GM18868 (cell line): ENCODE measurements around the gene RDH14.

Experiments
- ATAC-seq: cut with Tn5 transposase; IDR thresholded peaks from one replicate; pipeline ENCODE4 v1.9.1; 2021; ENCODE audit warnings: mild to moderate bottlenecking, moderate library complexity; ENCODE audit not compliant: unreplicated experiment

The RDH14 gene

DNA sequence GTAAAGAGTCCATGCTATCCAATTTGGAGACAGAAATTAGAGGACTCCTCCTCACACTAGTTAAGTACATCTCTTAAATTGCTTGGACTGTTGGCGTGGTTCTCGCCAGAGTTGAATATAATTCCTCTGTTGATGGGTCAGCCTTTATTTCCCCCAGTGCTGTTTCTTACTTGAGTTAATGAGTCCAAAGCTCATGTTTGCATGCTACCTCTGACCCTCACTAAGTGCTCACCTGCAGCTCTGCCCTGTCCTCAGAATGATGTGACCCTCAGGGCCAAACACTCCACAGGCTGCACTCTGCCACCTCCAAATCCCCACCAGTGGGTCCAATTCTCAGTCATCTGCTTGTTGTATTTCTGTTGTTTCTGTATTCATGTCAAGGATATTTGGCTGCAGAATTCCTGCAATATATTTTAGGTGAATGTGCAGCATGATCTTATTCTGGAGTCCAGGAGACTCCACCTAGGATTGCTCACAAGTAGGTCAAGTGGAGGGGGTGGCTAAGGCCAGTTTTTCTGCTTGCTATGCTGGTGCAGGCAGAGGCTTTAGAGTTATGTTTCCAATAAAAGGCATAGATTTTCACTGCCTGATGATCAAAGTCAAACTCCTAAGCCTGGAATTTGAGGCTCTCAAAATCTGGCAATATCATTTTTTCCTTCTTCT, 37.8 kb downstream of the RDH14 start:
- ATAC-seq: no peak

DNA sequence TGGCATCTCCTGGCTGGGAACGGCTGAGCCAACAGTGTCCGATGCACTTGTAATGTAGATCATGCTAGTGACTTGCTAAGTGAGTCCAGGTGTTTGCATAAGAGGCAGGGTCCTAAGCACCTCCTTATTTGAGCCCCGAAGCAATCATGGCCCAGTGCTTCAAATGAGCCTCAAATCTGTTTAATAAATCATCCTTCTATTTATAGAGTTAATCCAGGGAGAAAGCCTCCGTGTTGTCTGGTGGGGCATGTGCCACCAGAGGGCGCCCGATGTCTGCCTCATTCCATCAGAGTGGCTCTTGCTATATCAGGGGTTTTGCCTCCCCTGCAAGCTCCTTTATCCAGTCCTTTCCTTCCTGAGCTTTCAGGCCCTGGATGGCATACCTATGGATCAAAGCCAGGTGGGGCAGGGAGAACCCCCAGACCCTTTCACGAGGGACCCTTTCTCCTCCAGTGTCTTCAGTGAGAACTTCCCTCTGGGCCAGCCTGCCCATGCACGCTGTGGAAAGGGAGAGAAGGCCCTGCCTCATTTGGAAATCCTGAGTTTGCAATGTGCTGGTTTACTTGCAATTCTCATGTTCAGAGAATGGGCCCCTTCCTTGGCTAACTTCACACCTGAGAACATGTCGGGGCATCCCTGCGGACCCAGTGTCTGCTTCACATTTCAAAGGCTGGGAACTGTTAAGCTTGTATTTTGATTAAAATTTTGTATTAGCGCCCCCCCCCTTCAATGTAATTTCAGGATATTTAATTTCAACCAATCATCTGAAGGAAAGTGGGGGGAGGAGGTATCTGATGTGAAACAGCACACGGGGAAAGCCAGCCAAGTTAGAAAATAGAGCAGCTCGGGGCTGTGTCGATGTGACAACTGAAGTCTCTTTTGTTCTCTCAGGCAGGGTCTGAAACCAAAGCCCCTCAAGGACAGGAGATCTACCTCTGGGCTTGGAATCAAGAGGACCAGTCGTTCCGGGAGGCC, 39.7 kb downstream of the RDH14 start:
- peak; percentile 87 for ATAC-seq

DNA sequence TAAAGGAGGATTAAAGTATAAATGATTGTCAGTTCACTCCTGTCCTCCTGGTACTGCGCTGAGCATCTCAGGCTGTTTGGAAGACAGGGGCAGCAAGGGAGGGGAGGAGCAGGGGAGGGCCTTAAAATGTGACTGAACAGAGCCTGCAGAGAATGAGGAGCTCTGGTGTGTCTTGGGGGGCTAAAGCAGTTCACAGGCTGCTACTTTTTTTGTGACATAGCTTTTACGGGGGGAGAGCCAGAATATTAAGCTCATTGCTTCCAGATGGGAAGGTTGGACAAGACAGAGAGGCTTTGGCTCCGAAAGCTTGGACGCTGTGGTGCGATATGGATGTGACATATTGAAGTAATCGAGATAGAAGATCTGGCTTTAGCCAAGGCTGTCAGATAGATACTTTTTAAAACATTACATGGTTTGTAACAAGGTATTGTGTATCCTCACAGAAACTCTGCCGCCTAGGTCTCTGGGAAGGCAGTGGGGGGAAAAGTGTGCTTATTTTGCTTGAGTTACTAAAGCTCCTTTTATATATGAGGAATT, 40.5 kb downstream of the RDH14 start:
- ATAC-seq: no peak

DNA sequence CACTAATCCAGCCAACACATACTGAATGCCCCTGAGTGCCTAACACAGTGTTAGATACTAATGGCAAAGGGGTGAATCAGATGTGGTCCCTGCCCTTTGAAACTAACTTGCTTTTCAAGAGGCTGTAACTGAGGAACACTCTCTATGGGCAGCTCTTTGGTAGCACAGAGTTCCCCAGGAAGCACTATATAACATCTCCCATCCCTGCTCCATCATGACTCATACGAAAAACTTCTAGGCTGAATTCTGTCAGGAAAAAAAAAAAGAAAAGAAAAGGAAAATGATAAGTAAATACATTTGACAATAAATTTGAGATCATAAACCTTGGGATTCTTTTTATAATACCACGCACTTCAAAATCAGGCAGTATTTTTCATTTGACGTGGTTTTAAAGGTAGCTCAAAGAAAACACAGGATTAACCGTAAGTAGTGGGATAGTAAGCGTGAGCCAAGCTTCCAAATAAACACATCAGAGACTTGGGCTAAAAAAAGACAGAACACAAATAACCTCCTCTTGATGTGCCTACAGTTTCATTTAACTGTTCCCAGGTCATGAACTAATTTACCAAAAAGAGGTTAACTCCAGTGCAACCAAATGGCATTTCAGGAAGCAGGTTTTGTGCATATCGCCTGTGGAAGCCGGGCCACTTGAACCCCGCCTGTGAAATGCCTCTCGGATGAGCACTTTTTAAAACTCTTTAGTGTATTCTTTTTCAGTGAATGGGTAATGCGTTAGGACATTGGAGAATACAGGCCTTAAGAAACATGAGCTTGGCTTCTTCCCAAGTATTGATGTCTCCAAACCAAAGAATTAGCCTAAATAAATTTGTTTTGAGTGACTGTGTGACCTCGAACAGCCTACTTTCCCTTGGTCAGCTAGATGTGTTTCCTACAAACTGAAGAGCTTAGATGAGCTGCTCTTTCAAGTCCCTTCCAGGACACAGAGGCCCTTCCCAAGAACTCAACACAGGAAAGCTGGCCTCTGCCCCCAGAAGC, 42.0 kb downstream of the RDH14 start:
- ATAC-seq: no peak

DNA sequence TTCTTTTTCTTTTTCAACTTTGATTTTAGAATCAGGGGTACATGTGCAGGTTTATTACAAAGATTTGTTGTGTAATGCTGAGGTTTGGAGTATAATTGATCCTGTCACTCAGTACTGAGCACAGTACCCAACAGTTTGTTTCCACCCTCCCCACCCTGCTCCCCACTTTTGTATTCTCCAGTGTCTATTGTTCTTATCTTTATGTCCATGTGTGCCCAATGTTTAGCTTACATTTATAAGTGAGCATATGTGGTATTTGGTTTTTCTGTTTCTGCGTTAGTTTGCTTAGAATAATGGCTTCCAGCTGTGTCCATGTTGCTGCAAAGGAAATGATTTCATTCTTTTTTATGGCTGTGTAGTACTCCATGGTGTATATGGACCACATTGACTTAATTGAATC, 43.1 kb downstream of the RDH14 start:
- no peak for ATAC-seq

DNA sequence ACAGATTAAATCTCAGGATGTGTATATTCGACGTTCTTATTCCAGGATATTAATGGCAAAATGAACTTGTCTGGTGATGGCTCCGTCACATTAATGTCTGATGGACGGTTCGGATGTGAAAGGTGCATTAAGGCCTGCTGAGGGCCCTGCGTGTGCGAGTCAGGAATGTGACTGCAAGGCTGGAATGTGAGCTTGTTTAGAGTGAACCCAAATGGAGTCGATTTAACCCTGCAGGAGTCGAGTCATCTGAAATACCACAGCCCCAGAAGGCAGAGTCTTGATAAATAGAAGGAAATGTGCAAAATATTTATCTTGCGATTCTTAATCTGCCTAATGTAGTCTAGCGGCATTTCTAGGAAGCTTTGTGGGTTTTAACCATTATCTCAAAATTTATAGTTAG, 44.3 kb downstream of the RDH14 start:
- no peak for ATAC-seq

DNA sequence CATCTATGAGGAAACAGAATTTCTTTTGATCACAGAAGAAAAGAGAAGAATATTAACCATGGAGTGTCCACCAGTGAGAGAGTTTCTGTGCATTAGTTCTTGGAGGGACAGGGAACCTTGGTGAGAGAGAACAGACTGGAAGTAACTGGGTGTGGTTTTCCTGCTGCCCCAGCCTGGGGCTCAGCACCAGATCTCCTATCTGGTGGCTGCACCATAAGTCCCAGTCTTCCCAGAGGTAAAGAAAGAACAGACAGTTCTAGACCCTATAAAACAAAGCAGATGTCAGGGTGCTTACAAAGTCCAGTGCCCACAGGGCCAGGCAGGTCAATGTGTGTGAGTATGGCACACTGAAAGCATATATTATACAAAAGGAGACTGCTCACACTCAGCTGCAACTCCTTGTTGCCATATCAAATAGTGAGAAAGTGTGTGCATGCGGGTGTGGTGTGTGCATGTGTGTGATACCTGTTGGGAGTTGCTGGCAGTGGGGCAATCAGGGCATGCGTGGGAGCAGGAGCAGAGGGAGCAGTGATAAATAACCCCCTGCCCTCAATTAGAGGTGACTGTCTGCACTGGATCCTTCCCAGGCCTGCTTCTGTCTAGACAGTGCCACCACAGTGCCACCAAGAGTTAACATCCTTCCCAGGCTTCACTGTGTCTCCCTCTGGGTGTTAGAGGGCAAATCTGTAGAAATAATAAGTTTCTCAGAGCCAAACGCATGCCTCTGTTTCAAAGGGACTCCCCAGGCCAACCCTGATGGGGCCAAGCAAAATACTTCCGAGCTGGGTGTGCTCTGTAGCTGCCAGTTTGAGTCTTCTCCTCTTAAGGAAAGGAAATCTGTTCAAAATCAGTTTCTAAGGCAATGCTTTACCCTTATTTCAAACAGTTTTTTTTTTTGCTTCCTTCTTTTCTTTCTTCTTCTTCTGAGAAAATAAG, 45.7 kb downstream of the RDH14 start:
- ATAC-seq: no peak

DNA sequence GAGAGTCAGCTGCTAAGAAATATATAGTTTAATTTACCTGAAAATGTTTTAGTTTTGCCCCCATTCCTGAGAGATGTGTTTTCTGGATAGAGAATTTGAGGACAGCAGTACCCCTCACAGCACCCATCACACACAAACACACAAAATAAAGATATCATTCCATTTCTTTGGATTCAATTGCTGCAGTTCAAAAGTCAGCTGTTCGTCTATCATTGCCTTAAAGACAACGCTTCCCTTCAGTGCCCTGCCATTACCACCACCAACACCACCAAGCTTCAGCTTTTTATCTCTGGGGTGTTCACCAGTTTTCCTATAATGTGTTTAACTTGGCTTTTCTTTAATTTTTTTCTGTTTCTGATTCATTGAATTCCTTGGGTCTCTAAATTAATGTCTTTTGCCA, 49.7 kb downstream of the RDH14 start:
- ATAC-seq: no peak

DNA sequence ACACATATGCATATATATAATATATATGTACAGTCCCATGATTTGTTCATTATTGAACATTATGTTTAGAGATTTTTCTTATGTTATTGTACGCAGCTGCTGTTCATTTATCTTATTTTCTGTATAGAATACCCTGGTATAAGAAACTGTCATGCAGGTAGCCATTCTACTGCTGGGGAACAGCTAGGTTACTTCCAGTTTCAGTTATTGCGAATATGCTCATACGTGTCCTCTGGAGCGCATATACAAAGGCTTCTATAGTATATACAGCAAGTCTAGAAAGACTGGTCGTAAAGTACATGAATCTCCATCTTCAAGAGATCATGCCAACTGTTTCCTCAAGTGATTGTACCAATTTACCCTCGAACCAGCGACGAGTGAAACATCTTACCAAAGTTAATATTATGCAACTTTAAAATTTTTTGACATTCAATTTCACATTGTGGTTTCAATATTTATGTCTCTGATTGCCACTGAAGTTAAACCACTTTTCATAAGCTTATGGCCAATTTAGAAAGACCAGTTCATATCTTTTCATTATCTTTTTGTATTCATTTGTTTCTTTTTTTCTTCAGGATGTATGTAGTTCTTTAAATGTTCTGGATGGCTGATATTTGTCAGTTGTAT, 53.5 kb downstream of the RDH14 start:
- no peak for ATAC-seq

DNA sequence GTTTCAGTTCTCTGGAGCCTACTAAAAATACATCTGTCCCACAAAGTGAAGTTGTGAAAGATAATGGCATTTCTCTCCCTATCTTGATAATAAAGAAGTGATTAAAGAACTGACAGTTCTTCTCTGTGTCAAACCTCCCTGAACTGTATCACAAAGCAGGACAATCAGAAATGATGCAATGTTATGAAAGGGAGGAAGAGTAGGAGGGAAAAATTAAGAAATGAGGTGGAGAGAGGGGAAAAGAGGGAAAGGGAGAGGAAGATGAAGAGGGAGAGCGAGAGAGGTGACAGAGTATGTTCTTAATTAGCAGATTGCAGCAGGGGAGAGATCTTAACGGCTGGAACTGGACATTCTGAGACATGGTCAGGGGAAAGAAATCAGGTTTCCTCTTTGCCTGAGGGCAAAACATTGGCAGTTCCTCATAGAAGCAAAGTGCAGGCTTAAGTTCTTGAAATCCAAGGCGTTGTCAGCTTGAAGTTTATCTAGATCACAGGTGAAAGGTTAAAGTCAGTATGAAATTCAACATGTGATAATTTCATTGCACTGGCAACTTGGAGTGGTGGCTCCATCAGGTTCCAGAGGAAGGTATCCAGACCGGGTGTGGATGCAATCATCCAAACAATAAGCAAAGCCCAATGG, 54.6 kb downstream of the RDH14 start:
- ATAC-seq: no peak
